HG03520 (cell line): Measurements from ENCODE around the gene AGAP3.

Source experiments
- ATAC-seq: cut with Tn5 transposase; IDR thresholded peaks from one replicate; pipeline ENCODE4 v1.9.1; 2021; ENCODE audit warnings: mild to moderate bottlenecking, moderate library complexity; ENCODE audit not compliant: unreplicated experiment

The AGAP3 gene

DNA sequence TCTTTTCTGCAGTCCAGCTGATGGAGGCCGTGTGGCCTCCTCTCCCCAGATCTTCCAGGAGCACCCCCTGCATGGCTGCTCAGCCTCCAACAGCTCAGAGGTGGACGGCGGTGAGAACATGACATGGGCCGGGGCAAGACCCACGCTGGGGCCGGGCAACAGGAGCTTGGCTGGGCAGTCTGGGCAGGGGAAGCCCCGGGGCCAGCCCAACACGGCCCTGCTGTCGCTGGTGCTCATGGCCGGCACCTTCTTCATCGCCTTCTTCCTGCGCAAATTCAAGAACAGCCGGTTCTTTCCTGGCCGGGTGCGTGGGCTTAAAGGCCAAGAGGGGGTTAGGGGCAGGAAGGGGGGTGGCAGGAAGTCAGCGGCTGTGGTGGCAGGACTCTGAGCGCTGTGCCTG is 12.3 kb upstream of the AGAP3 start:
- no peak for ATAC-seq

DNA sequence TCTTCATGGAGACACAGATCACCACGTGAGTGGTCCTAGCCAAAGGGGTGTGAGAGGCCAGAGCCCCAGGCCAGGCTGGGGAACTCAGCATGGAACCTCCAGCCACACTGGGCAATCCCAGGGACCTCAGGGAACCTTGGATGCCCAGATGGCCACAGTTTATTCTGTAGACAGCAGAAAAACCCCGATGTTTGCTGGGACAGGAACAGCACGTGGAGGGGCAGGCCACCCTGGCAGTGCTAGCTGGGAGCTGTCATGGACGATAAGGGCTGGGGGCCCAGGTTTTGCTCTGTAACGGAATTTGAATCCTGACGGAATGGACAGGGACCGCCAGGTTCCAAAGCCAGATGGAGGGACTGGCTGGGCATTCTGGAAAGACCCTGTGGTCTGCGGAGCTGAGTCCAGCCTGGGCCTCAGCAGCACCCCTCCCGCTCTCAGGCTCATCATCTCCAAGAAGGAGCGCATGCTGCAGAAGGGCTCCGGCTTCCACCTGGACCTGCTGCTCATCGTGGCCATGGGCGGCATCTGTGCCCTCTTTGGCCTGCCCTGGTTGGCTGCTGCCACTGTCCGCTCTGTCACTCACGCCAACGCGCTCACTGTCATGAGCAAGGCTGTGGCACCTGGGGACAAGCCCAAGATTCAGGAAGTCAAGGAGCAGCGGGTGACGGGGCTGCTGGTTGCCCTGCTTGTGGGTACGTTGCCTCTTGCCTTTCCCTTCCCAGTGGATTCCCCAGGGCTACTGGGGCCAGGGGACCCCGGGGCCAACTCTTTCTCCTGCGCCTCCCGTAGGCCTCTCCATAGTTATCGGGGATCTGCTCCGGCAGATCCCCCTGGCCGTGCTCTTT is 11.2 kb upstream of the AGAP3 start:
- no peak for ATAC-seq

DNA sequence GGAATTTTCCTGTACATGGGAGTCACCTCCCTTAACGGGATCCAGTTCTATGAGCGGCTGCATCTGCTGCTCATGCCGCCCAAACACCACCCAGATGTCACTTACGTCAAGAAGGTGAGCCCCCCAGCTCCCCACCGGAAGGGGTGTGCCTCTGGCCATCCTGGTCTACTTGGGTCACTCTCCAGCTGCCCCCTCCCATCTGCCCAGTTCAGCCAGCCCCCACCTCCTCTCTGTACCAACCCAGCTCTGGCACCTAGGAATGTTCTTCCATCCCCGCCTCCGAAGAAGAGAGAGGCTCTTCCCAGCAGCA is 10.7 kb upstream of the AGAP3 start:
- no peak for ATAC-seq

DNA sequence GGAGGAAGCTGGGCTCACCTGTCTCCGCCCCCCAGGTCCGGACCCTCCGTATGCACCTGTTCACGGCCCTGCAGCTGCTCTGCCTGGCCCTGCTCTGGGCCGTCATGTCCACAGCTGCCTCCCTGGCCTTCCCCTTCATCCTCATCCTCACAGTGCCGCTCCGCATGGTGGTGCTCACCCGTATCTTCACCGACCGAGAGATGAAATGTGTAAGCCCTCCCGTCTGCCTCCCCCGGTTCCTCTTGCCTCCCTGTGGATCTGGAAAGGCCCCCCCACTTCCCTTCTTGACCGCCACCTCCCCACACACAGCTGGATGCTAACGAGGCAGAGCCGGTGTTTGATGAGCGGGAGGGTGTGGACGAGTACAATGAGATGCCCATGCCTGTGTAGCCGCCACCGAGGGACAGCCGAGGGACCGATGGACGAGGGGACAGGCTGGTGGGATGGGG is 10.3 kb upstream of the AGAP3 start:
- ATAC-seq: no peak

DNA sequence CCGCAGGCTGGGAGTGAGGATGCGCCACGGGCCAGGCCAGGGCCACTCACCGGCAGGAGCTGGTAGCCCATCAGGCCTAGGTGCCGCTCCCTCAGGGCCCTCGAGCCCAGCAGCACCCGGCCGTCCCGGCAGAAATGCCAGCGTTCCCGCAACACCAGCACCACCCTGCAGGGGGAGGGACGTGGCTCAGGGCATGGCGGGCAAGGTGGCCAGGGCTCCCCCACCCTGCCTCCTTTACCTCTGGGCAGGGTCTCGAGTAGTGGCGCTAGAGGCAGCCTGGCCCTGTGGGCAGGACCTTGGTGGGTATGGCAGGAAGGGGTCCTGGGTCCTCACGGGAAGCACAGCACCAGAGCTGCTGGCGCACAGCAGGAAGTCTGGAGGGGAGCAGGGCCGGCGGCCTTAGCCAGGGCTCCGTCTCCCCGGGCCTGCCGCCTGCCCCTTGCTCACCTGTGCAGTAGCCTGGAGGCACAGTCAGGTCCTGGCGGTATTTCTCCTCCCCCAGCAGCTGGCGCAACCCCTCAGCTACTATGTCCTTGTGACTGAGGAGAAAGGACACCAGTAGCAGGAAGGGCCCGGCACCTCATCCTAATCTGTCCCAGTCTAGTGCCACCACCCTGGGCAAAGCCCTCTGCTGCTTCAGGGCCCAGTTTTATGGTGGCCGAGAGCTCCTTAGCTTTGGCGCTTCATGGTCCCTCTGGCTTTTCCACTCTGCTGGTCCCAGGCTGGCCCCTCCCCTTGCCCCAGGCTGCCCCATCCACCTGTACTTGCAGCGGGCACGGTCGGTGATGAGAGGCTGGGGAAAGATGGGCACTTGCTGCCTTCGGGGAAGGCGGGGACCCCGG is 9.2 kb upstream of the AGAP3 start:
- no peak for ATAC-seq

DNA sequence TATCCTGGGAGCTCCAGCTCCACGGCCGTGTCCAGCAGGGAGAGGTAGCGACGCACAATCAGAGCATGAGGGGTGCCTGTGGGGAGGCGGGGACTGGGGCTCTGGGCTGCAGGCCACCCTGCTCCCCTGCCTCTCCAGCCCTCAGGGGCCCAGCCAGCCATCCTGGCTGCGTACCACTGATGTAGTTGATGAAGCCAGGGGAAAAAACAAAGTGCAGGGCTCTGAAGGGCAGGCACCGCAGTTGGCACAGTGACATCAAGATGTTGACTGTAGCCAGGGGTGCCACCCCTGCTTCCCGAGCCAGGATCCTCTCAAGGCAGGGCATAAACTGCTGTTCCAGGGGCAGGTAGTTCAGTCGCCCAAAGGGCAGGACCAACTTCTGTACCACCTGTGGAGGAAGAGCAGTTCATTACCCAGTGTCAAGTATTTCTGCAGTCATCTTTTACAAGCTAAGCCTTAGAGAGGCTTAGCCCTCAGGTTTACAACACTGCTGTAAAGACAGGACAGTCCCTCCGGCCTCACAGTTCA is 8.5 kb upstream of the AGAP3 start:
- ATAC-seq: no peak

DNA sequence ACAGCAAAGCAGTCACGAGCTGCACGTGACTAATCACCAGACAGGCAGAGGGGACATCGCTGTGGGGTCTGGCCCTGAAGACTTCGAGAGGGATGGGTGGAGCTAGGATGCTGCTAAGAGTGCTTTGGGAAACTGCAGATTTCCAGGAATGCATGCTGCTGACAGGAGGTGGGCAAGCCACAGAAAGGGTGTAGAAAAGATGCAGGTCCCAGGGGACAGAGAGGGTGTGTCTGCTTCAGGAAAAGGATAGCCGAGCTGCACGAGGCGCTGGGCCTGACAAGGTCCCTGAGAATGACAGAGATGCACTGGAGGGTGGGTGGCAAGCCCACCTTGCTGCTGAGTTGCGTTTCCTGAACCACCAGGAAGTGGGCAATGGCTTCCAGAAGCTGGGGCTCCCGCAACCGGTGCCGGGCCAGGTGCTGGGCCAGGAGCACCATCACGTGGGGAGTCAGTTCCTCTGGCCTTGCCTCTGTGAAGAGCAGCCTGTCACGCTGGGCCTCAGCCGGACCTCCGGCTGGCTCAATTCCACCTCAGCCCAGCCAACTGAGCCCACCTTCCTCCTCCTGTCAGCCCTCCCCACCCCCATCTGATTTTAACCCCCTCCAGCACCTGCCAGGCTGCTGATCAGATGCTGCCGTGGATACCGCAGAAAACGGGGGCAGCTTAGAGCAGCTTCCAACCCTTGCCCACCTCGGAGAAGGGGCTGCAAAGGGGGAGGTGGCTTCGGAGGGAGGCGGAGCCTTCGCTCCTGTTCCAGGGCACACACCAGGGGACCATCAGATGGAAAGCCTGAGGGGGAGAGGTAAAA is 7.8 kb upstream of the AGAP3 start:
- ATAC-seq: no peak

DNA sequence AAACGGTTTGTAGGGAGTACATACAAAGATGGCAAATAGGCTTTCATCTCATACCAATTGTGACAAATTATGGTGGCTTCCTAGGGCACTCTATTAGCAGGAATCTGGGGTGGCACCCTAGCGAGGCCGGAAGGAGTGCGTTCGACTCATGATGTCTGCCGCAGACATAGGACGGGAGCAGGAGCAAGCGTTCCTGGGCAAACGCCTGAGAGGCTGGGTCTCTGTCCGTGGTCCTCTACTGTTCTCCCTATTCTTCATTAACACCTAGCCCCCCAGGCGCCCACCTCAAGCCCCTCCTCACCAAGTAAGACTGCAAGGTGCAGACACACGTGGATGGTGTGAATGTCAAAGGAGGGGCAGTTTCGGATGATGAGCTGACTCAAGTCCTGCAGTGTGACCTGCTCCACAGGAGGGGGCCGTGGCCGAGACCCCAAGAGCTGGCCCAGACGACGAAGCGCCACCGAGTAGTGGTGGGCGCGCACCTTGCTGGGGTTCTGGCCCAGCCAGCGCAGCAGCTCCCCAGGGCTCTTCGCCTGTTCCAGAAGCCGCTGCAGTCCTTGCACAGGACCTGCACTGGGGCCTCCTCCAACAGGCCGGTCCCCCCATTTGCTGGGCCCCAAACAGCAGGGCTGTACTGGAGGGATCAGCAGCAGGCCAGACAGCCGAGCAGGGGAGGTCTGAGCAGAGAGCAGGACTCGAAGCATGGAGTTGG is 6.9 kb upstream of the AGAP3 start:
- no peak for ATAC-seq

DNA sequence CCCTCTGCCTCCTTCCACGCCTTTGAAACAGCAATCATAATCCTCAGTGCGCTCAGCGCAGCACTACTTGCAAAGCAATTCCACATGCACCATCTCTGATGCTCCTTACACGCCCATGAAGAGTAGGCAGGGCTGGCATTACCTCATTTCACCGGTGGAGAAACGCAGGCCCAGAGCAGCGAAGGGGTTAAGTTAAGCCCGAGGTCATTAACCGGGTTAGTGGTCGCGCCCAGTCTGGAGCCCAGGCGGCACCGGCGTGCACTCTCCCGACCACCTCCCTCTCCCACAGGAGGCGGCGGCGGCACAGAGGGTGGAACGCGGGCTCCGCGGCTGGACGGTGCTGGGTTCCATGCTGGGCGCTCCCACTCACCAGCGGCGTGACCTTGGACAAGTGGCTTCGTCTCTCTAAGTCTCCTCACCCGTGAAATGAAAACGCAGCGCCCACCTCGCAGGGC is 6.2 kb upstream of the AGAP3 start:
- no peak for ATAC-seq

DNA sequence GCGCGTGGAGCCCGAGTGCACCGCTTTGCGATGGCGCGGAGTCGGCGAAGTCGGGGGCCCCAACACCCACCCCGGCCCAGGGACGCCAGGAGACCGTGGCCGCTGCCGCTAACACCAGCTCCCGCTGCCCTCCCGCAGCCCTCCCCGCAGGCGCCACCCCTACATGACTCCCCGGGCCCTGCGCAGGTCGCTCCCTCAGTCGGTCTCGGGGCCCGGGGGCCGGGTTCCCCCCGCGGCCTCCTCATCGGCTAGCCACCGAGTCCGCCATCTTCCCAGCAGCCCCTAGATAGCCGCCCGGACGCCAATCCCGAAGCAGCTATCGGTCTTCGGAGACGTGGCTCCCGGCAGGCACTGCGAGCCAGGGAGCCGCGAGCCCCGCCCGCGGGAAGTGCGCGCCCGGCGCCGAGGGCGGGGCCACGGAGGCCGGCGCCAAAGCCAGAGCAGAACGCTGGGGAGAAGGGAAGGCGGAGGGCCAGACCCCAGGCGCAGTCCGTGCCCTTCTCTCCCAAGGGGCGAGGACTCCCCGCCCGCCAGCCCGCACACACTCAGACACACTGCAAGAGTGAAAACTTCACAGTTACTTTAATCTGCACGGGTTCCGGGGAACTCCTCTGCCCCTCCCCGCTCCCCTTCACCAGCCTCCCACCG is 5.6 kb upstream of the AGAP3 start, which contains the start of gene FASTK:
Gene FASTK, minus strand, starts transcription at position 288 of the 648 bp plus-strand sequence. Its CDS starts 43 bp downstream, at position 245.
- ATAC-seq: peak; percentile 76

DNA sequence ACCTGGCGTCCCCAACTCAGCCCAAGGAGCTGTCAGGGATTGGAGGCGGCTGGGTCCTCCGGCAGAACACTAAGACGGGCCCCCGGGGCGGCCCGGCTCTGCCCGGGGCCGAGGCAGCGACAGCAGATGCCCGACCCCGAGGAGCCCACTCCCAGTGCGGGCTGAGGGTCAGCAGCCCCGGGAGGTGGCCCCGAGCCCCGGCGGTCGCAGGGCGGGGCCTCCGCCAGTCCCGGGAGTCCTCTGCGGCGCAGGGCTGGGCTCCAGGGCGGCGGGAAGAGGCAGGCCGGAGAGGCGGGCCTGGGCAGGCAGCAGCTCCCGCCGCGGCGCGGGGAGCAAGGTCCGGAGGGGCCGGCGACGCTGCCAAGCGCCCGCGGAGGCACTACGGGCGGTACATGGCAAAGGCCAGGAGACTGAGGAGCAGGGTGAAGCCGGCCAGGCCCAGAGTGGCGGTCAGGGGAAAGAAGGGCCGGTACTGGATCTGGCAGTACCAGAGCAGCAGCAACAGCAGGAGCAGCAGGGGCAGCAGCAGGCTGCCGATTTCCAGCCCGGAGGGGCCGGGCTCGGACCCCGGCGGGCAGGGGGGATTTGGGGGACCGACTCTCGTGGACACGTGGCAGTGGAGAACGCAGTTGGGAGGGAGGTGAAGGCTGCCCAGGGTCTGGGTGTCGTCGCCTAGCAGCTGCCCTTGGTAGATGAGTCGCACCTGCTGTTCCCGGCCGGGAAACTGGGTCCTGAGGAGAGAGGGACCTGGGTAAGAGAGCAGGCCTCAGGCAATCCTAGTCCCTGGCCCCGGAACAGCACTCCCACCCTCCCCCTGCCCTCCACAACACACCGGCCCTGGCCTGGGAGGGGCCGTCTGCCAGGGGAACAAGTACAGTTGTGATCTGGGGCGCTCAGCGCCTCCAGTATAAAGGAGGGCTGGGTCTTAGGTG is 4.8 kb upstream of the AGAP3 start:
- no peak for ATAC-seq

DNA sequence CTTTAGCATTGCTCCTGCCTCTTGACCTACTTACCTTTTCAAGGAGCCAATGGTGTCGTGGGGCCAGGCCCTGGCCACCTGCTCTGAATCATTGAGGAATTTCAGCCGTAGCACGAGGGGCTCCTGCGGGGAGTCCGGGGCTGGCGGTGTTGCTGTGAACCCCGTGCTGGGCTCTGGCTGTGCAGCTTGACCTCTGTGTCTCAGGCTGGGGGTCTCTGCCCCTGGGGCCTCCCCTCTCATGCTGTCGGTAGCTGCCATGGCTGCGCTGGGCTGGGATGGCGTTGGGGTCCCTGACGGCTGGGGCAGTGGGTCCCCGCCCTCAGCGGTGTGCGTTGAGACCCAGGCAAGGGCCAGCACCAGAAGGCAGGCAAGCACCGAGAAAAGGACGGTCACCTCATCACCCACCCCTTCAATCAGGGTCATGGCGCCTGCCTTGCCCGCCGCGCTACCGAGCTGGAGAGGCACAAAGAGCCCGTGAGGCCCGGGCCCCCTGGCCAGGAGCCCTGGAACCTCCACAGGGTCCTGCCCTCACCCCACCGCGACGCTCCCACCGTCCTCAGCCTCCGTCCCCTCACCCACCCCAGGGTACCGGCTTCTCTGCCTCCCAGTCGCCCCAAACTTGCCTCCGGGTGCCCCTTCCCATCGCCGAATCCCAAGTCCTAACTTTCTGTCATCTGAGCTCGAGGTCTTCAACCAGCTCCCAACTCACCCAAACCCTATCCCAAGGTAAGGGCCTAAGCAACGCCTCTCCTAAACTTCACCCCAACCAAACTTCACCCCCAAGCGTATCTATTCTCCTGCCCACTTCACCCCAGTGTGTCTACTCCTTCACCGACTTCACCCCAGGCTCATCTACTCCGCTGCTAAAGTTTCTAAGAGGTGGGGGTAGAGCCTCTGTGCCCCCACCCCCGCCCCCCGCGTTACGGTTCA is 3.9 kb upstream of the AGAP3 start:
- no peak for ATAC-seq

DNA sequence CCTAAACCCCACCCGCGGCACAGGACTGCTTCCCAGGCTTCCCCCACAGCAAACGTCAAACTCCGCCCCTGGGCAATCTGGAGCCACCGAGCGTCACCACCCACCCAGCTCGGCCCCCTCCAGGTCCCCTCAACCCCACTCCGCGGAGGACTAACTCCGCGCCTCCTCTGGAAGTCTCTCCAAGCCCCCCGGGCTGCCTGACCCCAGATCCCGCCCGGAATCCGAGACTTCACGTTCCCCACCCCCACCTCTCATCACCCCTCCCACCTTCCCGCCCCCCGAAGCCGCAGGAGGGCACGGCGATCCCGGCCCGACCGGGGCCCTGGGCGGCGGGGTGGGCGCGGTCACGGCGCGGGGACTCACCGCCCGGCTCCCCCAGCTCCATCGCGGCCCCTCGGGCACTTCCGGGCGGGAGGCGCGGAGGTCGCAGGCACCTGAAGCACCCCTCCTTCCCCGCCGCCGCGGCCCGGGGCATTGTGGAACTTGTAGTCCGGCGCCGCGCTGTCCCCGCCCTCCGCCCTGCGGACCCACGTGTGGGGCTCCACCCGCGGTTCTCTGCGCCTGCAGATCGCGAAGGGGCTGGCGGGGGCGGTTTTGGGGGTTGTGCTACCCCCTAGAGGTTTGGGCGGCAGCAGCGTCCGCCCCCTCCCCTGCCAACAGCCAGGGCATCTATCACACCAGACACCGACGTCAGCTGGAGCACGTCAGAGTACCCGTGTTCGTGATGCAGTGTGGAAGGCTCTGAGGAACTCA is 3.0 kb upstream of the AGAP3 start, which contains the start of gene TMUB1:
Gene TMUB1, minus strand, starts transcription at position 423 of the 753 bp plus-strand sequence. CDS start 930 bp downstream, outside the sequence.
- peak; percentile 39 for ATAC-seq

DNA sequence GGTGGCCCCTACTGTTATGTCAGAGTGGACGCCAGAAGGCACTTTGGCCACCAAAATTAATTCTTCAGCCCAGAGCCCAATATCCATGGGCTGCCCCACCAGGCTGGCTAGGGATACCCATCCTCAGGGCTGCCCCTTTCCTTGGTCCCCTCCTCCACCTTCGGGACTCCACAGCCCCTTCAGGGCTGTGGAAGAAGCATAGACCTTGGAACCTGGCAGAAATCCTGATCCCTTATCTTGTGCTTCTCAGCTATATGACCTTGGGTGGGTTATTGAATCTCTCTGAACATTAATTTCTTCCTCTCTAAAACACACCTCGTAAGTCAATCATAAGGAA is 2.5 kb upstream of the AGAP3 start:
- no peak for ATAC-seq

DNA sequence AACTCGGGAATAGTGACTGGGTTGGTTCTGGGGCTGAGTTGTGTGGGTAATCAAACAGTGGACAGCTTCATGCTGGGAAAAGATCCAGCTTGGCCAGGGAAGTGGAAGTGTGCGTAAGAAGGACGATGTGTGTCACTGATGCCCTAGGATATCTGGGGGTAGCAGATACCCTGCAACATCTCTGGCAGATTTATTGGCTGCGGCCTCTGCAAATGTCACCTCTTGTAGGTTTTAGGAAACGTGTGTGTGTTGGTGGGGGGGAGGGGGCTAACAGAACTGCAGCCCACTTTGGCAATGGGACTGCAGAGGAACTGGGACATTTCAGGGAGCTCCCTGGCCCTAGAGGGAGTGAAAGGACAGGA is 965 bp upstream of the AGAP3 start:
- no peak for ATAC-seq

DNA sequence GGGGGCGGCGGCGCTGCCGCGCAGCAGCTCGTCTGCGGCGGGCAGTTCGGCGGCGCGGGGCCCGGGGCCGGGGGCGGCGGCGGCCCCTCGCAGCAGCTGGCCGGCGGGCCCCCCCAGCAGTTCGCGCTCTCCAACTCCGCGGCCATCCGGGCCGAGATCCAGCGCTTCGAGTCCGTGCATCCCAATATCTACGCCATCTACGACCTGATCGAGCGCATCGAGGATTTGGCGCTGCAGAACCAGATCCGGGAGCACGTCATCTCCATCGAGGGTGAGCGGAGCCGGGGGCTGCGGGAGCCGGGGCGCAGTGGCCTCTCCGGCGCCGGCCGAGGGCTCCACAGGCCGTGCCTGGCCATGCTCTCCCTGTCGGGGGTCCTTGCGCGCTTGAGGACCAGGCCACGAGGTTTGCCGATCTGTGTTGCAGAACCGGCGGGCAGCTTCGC is 548 bp downstream of the AGAP3 start:
- ATAC-seq: no peak
